ENCODE measurements around the gene REELD1. TPM values are rescaled to one million over a fixed set of nuclear protein-coding genes. Genes with fewer than 3 reads are reported as not detected.

REELD1 gene
- total RNA-seq (2012; rRNA removed): under 0.01 TPM in 1 of 2 replicates, not detected in the other

DNA sequence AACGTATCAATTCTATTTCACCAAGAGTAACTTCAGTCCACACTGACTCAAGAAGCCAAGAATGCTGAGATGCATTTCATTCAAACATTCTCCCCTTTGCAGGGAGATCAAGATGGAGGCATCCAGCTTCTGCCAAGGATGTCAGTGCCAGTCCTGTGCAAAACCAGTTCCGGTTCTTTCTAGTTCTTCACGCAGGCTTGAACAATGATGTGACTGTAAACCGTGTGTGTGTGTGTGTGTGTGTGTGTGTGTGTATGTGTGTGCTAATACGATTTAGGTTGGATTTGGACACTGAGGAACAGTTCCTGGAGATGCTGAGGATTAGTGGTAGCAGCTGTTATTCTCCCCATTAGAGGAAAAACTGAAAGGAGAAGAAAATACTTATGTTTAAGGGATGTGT lies at the start of gene REELD1:
TSS of gene REELD1 (plus strand) at position 301 of the 400 bp plus-strand sequence. CDS start 2,415 bp downstream, outside the sequence.
- Histone ChIP-seq H3K27me3 (ENCODE audit: control insufficient read depth, insufficient read depth, low read length) (no peaks in the 10 kb centered on the region), H3K4me1 (ENCODE audit: control insufficient read depth, insufficient read depth, low read length) (no peaks in the 10 kb centered on the region), H3K9ac (ENCODE audit: low read depth, low read length) (no peak within 1 kb of the TSS), H3K4me3 (ENCODE audit: low read length) (no peak within 1 kb of the TSS), H3K36me3 (ENCODE audit: insufficient read depth, low read length) (no peaks in the 10 kb centered on the region), H3K4me2 (ENCODE audit: low read length) (no peak within 1 kb of the TSS), H3K9me3 (replicated peaks; ENCODE audit: low read length) (no peaks in the 10 kb centered on the region)

DNA sequence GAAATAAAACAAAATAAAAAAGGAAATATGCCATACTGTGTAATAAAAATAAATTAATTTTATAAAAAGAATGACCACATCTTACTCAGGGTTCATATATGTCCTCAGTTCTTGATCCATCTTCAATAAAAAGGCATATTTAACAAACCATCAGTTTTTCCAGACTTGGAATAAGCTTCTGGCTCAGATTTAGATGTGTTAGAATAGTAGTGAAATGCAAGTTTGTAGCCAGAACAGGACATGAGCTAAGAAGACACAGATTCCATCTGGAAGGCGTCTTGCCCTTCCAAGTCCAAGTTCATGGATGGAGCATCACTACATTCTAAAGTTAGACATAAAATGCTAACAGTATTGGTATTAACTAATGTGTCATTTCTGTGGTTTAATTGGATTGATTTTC lies 49.1 kb upstream of the REELD1 start:
- peaks cover 4% of the 10 kb centered on the region for H3K27me3 ChIP-seq (ENCODE audit: control insufficient read depth, insufficient read depth, low read length)
- no peak overlapping the region for H3K4me3 ChIP-seq (ENCODE audit: low read length)

DNA sequence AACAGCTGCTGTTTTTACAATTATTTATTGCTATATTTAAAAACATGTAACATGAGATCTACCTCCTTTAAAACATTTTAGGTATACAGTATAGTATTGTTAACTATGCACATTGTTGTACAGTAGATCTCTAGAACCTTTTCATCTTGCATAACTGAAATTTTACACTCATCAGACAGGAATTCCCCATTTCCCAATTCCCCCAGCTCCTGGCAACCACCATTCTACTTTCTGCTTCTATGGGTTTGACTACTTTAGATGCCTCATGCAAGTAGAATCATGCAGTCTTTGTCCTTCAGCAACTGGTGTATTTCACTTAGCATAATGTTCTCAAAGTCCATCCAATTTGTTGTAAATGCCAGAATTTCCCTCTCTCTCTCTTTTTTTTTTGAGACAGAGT lies 48.5 kb upstream of the REELD1 start:
- H3K36me3 ChIP-seq (ENCODE audit: insufficient read depth, low read length): no peaks in the 10 kb centered on the region
- no peaks in the 10 kb centered on the region for H3K9me3 ChIP-seq (replicated peaks; ENCODE audit: low read length)
- H3K27me3 ChIP-seq (ENCODE audit: control insufficient read depth, insufficient read depth, low read length): peaks cover 4% of the 10 kb centered on the region
- peaks cover 7% of the 10 kb centered on the region for H3K4me1 ChIP-seq (ENCODE audit: control insufficient read depth, insufficient read depth, low read length)
- H3K4me2 ChIP-seq (ENCODE audit: low read length): no peak overlapping the region
- no peak overlapping the region for H3K4me3 ChIP-seq (ENCODE audit: low read length)
- H3K9ac ChIP-seq (ENCODE audit: low read depth, low read length): no peak overlapping the region

More for the DNA sequence above, 49.1 kb upstream of the REELD1 start:
- H3K36me3 ChIP-seq (ENCODE audit: insufficient read depth, low read length): no peaks in the 10 kb centered on the region
- no peak overlapping the region for H3K4me2 ChIP-seq (ENCODE audit: low read length)
- peaks cover 7% of the 10 kb centered on the region for H3K4me1 ChIP-seq (ENCODE audit: control insufficient read depth, insufficient read depth, low read length)
- no peak overlapping the region for H3K9ac ChIP-seq (ENCODE audit: low read depth, low read length)
- no peaks in the 10 kb centered on the region for H3K9me3 ChIP-seq (replicated peaks; ENCODE audit: low read length)

DNA sequence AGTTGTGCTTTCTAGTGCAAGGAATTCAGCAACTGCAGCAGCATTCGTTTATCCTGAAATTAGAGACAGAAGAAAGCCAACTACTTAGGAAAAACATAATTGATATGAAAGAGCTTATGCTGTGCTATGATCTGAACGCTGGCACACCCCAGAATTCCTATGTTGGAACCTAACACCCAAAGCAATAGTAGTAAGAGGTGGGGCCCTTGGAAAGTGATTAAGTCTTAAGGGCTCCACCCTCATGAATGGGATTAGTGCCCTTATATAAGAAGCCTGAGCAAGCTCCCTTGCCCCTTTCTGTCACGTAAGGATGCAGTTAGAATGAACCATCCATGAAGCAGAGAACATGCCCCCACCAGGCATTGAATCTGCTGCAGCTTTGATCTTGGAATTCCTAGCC lies 44.2 kb upstream of the REELD1 start:
- Histone ChIP-seq H3K36me3 (ENCODE audit: insufficient read depth, low read length) (no peaks in the 10 kb centered on the region), H3K9me3 (replicated peaks; ENCODE audit: low read length) (no peaks in the 10 kb centered on the region)

DNA sequence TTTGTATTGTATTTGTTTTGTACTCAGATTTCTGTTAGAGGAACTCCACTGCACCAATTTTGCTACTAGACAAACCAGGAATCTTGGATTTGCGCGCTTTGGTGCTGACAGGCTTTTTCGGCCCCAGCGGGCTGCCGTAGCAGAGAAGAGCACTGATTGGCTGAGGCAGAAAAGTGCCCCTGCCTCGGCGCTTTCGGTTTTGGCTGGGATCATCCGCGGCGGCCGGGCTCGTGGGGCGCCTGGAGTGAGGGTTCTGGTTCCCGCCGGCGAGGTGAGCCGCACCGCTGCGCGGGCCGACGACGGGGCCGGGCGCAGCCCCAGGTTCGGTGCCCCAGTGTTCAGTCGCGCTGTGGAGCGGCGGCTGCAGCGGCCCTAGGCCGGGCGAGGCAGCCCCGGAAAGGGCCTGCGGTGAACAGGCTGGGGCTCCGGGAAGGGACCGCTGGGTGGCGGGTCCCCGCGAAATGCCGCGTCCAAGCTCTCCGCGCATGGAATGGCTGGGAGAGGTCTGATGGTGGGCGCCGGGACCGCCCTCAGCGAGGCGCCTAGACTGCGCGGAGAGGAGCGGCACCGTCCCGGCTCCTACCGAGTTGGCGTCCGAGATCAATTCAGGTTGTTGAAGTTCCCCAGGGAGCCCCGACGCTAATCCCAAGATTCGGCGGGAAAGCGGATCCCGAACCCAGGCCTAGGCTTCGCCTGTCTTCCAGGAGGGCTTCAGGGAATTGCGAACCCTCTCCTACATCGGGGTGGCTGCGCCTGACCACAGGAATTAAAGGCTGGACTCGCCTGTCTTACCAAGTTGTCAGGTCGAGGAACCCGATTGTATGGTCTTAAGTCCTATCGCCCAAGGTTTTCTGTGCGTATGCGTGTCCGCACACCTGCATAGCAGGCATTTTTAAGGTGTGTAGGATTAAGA lies 38.5 kb upstream of the REELD1 start, which contains the start of gene LSM6:
TSS of gene LSM6 (plus strand) at position 178 of the 913 bp plus-strand sequence. CDS start 7,204 bp downstream, outside the sequence.
- H3K27me3 ChIP-seq (ENCODE audit: control insufficient read depth, insufficient read depth, low read length): no peaks in the 10 kb centered on the region
- peaks cover 6% of the 10 kb centered on the region for H3K4me1 ChIP-seq (ENCODE audit: control insufficient read depth, insufficient read depth, low read length)
- H3K4me3 ChIP-seq (ENCODE audit: low read length): peak within 1 kb of the TSS; percentile 93
- no peaks in the 10 kb centered on the region for H3K9me3 ChIP-seq (replicated peaks; ENCODE audit: low read length)
- H3K4me2 ChIP-seq (ENCODE audit: low read length): peak within 1 kb of the TSS; percentile 89
- H3K9ac ChIP-seq (ENCODE audit: low read depth, low read length): peak within 1 kb of the TSS; percentile 98
- H3K36me3 ChIP-seq (ENCODE audit: insufficient read depth, low read length): no peaks in the 10 kb centered on the region

More for the DNA sequence above, 44.2 kb upstream of the REELD1 start:
- Histone ChIP-seq H3K4me1 (ENCODE audit: control insufficient read depth, insufficient read depth, low read length) (peaks cover 7% of the 10 kb centered on the region), H3K9ac (ENCODE audit: low read depth, low read length) (no peak overlapping the region), H3K4me3 (ENCODE audit: low read length) (no peak overlapping the region), H3K27me3 (ENCODE audit: control insufficient read depth, insufficient read depth, low read length) (peaks cover 4% of the 10 kb centered on the region), H3K4me2 (ENCODE audit: low read length) (no peak overlapping the region)

DNA sequence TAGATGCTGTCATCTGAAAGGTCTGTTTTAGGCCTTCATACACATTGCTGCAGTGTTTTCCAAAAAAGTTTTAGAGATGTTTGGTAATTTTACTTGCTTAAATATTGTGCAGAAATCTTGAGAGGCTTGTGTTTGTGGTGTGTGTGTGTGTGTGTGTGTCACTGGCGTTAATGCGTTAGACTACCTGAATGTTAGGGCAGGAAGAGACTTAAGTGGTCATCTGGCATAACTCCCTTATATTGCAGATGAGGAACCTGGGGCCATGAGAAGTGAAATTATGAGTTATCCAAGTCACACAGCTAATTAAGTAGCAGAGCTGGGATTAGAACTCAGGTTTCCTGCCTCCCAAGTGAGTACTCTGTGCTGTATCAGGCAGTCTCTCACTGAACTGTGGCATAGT lies 37.4 kb upstream of the REELD1 start:
- peak overlapping the region; percentile 93 for H3K4me3 ChIP-seq (ENCODE audit: low read length)
- peaks cover 6% of the 10 kb centered on the region for H3K4me1 ChIP-seq (ENCODE audit: control insufficient read depth, insufficient read depth, low read length)
- peak overlapping the region; percentile 98 for H3K9ac ChIP-seq (ENCODE audit: low read depth, low read length)
- peak overlapping the region; percentile 89 for H3K4me2 ChIP-seq (ENCODE audit: low read length)
- H3K27me3 ChIP-seq (ENCODE audit: control insufficient read depth, insufficient read depth, low read length): no peaks in the 10 kb centered on the region
- H3K36me3 ChIP-seq (ENCODE audit: insufficient read depth, low read length): no peaks in the 10 kb centered on the region
- no peaks in the 10 kb centered on the region for H3K9me3 ChIP-seq (replicated peaks; ENCODE audit: low read length)

DNA sequence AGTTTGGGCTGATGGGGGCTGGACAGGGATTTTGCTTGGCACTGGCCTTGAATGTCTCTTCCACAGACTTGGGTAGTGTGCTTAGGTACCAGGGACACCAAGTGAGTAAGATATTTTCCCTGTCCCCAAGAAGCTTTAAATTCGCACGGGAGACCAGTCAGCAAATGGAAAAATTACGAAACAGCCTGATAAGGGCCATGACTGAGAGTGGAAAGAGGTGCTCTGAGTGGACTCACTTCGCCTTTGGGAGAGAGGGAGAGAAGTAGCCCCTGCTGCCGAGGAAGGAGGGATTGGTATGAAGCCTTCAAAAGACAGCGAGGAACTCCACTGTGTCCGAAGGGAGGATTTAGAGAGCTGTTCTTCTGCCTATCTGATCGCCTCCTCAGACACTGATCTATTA lies 36.2 kb upstream of the REELD1 start:
- no peak overlapping the region for H3K4me2 ChIP-seq (ENCODE audit: low read length)
- H3K9ac ChIP-seq (ENCODE audit: low read depth, low read length): no peak overlapping the region

DNA sequence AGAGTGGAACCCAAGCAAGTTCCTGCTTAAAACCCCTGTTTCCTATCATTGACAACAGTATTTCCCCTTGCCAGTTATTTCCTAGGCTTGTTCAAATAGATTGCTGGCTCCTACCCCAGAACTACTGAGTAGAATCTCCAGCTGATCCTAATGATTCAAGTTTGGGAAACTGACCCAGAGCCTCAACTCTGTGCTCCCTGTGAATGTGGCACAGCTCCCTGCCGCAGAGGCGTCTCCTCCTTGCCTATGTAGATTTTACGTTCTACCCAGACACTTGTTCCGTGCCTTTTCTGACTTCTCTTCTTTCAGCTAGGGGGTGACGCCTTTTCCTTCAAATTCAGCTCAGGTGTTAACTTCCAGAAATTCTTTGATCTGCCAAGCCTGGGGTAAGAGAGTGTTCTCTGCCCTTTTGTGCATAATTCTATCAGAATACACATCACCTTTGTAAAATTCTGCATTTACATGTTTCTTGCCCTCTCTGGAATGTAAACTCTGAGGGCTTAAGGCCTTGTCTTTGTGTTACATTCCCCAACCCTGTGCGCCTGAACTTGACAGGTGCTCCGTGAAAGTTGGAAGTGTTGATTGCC lies 34.5 kb upstream of the REELD1 start:
- no peaks in the 10 kb centered on the region for H3K9me3 ChIP-seq (replicated peaks; ENCODE audit: low read length)
- H3K27me3 ChIP-seq (ENCODE audit: control insufficient read depth, insufficient read depth, low read length): no peaks in the 10 kb centered on the region
- no peak overlapping the region for H3K4me3 ChIP-seq (ENCODE audit: low read length)

More for the DNA sequence above, 36.2 kb upstream of the REELD1 start:
- no peaks in the 10 kb centered on the region for H3K9me3 ChIP-seq (replicated peaks; ENCODE audit: low read length)
- H3K36me3 ChIP-seq (ENCODE audit: insufficient read depth, low read length): peaks cover 3% of the 10 kb centered on the region
- H3K4me1 ChIP-seq (ENCODE audit: control insufficient read depth, insufficient read depth, low read length): peaks cover 6% of the 10 kb centered on the region
- no peak overlapping the region for H3K4me3 ChIP-seq (ENCODE audit: low read length)
- H3K27me3 ChIP-seq (ENCODE audit: control insufficient read depth, insufficient read depth, low read length): no peaks in the 10 kb centered on the region

DNA sequence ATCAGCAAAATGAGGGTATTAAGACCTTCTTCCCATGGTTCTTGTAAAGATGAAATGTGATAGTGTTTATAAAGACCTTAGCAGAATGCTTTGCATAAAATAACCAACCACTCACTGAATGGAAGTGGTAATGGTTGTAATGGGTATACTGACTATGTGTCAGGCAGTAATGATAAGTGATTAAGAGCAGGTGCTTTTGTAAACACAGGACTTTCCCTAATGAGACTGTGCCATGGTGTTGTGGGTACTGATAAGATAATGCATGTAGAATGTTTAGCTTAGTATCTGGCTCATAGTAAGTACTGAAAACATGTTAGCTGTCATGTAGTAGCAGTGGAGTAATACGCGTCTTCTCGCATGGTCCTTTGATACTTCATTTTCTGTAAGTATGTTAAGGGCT lies 31.9 kb upstream of the REELD1 start:
- Histone ChIP-seq H3K36me3 (ENCODE audit: insufficient read depth, low read length) (peaks cover 8% of the 10 kb centered on the region), H3K27me3 (ENCODE audit: control insufficient read depth, insufficient read depth, low read length) (no peaks in the 10 kb centered on the region), H3K9me3 (replicated peaks; ENCODE audit: low read length) (no peaks in the 10 kb centered on the region), H3K4me3 (ENCODE audit: low read length) (no peak overlapping the region), H3K4me2 (ENCODE audit: low read length) (no peak overlapping the region), H3K4me1 (ENCODE audit: control insufficient read depth, insufficient read depth, low read length) (peaks cover 4% of the 10 kb centered on the region), H3K9ac (ENCODE audit: low read depth, low read length) (no peak overlapping the region)

More for the DNA sequence above, 34.5 kb upstream of the REELD1 start:
- peaks cover 4% of the 10 kb centered on the region for H3K36me3 ChIP-seq (ENCODE audit: insufficient read depth, low read length)
- no peak overlapping the region for H3K9ac ChIP-seq (ENCODE audit: low read depth, low read length)
- H3K4me1 ChIP-seq (ENCODE audit: control insufficient read depth, insufficient read depth, low read length): peaks cover 6% of the 10 kb centered on the region
- no peak overlapping the region for H3K4me2 ChIP-seq (ENCODE audit: low read length)

DNA sequence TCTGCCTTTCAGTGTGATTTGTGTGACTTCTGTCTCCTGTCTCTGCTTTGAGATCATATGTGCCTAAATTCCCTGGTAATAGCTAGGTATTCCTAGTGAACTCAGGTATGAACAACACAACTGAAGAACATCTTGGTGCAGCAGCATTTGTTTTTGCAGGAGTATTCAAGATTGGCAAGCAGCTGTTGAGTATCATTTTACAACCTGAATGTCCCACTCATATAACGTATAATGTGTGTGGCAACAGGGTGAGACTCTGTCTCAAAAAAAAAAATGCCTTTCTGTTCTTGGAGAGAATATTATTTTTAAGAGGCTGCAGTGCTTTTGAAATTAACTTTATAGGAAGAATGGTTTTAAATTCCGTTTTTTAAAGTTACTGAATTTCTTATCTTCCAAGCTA lies 31.1 kb upstream of the REELD1 start:
- Histone ChIP-seq H3K27me3 (ENCODE audit: control insufficient read depth, insufficient read depth, low read length) (no peaks in the 10 kb centered on the region), H3K9me3 (replicated peaks; ENCODE audit: low read length) (no peaks in the 10 kb centered on the region), H3K4me2 (ENCODE audit: low read length) (no peak overlapping the region), H3K36me3 (ENCODE audit: insufficient read depth, low read length) (peaks cover 10% of the 10 kb centered on the region), H3K9ac (ENCODE audit: low read depth, low read length) (no peak overlapping the region), H3K4me1 (ENCODE audit: control insufficient read depth, insufficient read depth, low read length) (peaks cover 4% of the 10 kb centered on the region), H3K4me3 (ENCODE audit: low read length) (no peak overlapping the region)

DNA sequence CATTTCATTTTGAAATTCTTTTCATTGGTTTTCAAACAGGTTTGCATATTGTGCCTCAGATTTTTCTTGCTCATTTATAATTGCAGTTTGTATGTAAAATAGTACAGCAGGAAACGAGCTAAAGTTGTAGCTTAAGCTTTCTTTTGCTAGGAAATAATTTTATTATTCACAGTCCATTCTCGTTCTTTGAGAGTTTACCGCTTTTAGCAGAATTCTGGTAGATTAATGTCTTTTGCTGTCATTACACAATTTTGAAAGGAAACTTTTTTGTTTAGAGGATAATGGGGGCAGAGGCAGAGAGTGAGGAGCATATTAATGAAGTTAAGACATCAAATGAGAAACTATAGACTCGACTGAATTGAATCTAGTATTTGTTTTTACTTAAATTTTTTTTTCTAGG lies 28.3 kb upstream of the REELD1 start:
- no peak overlapping the region for H3K4me3 ChIP-seq (ENCODE audit: low read length)
- peaks cover 4% of the 10 kb centered on the region for H3K4me1 ChIP-seq (ENCODE audit: control insufficient read depth, insufficient read depth, low read length)
- H3K9me3 ChIP-seq (replicated peaks; ENCODE audit: low read length): no peaks in the 10 kb centered on the region
- no peak overlapping the region for H3K4me2 ChIP-seq (ENCODE audit: low read length)
- peaks cover 28% of the 10 kb centered on the region for H3K36me3 ChIP-seq (ENCODE audit: insufficient read depth, low read length)
- no peaks in the 10 kb centered on the region for H3K27me3 ChIP-seq (ENCODE audit: control insufficient read depth, insufficient read depth, low read length)
- H3K9ac ChIP-seq (ENCODE audit: low read depth, low read length): no peak overlapping the region

Data from skeletal muscle satellite cell (primary cell).